Testis (tissue), 3 donors: ENCODE data around the gene HDAC9. TPM values are rescaled to one million over a fixed set of nuclear protein-coding genes. Genes with fewer than 3 reads are reported as not detected.

Experiments used
- DNase-seq: peaks from one replicate; pipeline ENCODE4 v3.0.0-alpha.2; 2019
- H3K27ac ChIP-seq, 2 donors: fragments of 200-600 bp; sonication (generic); one replicate each; pipeline ENCODE4 v1.5.1; 2019
- H3K27me3 ChIP-seq: fragments of 200-600 bp; sonication (generic); one replicate; pipeline ENCODE4 v1.5.1; 2019
- H3K36me3 ChIP-seq: fragments of 200-600 bp; sonication (generic); one replicate; pipeline ENCODE4 v1.5.1; 2017; ENCODE audit warnings: low read depth; ENCODE audit errors: missing control alignments
- H3K4me1 ChIP-seq: fragments of 200-600 bp; sonication (generic); one replicate; pipeline ENCODE4 v1.5.1; 2019
- H3K4me3 ChIP-seq, 2 donors: fragments of 200-600 bp; sonication (generic); one replicate each; pipeline ENCODE4 v1.5.1; 2017 to 2019
- H3K9me3 ChIP-seq: fragments of 200-600 bp; sonication (generic); one replicate; pipeline ENCODE4 v1.5.1; 2017
- CTCF ChIP-seq, 3 experiments: fragments of 450-650 bp in 2 of 3; fragments of 200-600 bp in 1 of 3; sonication (generic) in 1 of 3; IDR thresholded peaks; one replicate each; pipeline ENCODE4 v1.5.1; 2016 to 2019; ENCODE audit warnings: antibody characterized with exemption in 3 of 3, mild to moderate bottlenecking in 2 of 3, moderate library complexity in 1 of 3
- POLR2A ChIP-seq: fragments of 450-650 bp; IDR thresholded peaks from one replicate; pipeline ENCODE4 v1.6.1; 2017; ENCODE audit warnings: antibody characterized with exemption, mild to moderate bottlenecking, moderate library complexity
- WGBS, 2 donors: methylation state at CpG; one replicate each; pipeline ENCODE4 v1.1.5; 2018; 5-methylcytosine and 5-hydroxymethylcytosine counted together
- intact Hi-C: fragments of 100-400 bp; cut with DNase I; formaldehyde crosslinking; loops from one replicate; pipeline ENCODE4 v1.15.1; 2023; ENCODE audit warnings: low total_unique reads
- polyA plus RNA-seq: library from polyadenylated mRNA; stranded (reverse); fragments of 350-450 nt; fragmentation: Illumina TruSeq; extraction: RNeasy Lipid Tissue Mini Kit (QIAGEN cat#74804); gene quantifications from one replicate; pipeline ENCODE4 v1.2.3, GENCODE V29; 2014; ENCODE audit warnings: low read depth, low replicate concordance; ENCODE audit not compliant: insufficient read depth
- total RNA-seq, 2 donors: library from RNA; depleted of rRNA; stranded (reverse); fragments of >200 nt; gene quantifications; one replicate each; pipeline ENCODE4 v1.2.3, GENCODE V29; 2016

The HDAC9 gene
- total and polyA plus RNA-seq, 3 donors from 2014 or later, result 30.6 to 35.5 (median 35.4) TPM

- H3K27ac ChIP-seq, result no peak overlapping the region
- DNase-seq, result no peak
- no peaks in the 10 kb centered on the region for H3K9me3 ChIP-seq
- H3K4me3 ChIP-seq, result no peak overlapping the region
- intact Hi-C loops, result no loop called here
- TF ChIP-seq CTCF (IDR thresholded peaks at IDR 0.05), result no peak
- TF ChIP-seq POLR2A, result no peak
- no peaks in the 10 kb centered on the region for H3K27me3 ChIP-seq
- H3K4me1 ChIP-seq, result no peaks in the 10 kb centered on the region
- H3K36me3 ChIP-seq, result no peaks in the 10 kb centered on the region
- 84 to 95% methylated on average over 6 of the region's 6 CpGs for WGBS, 2 donors
These were observed 350.2 kb downstream of the HDAC9 start for GRCh38 chr7:18845700-18846099.

- no peaks in the 10 kb centered on the region for H3K36me3 ChIP-seq
- DNase-seq, result no peak
- no peak overlapping the region for H3K4me3 ChIP-seq
- no peaks in the 10 kb centered on the region for H3K27me3 ChIP-seq
- H3K4me1 ChIP-seq, result no peaks in the 10 kb centered on the region
- TF ChIP-seq POLR2A (no peak), CTCF (IDR thresholded peaks at IDR 0.05) (no peak)
- no peaks in the 10 kb centered on the region for H3K9me3 ChIP-seq
- no peak overlapping the region for H3K27ac ChIP-seq
- 86% methylated on average over 4 of the region's 4 CpGs for WGBS, 2 donors
- intact Hi-C loops, result no loop called here
These were observed 351.2 kb downstream of the HDAC9 start for GRCh38 chr7:18846765-18847215.

- Histone ChIP-seq H3K27me3 (no peaks in the 10 kb centered on the region), H3K9me3 (no peaks in the 10 kb centered on the region), H3K4me1 (no peaks in the 10 kb centered on the region), H3K27ac (no peak overlapping the region), H3K36me3 (no peaks in the 10 kb centered on the region), H3K4me3 (no peak overlapping the region)
- 60 to 74% methylated on average over 1 of the region's 1 CpG for WGBS, 2 donors
- TF ChIP-seq POLR2A (no peak), CTCF (IDR thresholded peaks at IDR 0.05) (no peak)
- DNase-seq, result no peak
- intact Hi-C loops, result no loop called here
These were observed 353.6 kb downstream of the HDAC9 start for GRCh38 chr7:18849130-18849529.

- Histone ChIP-seq H3K27ac (no peak overlapping the region), H3K4me3 (no peak overlapping the region), H3K36me3 (no peaks in the 10 kb centered on the region), H3K9me3 (no peaks in the 10 kb centered on the region), H3K27me3 (no peaks in the 10 kb centered on the region), H3K4me1 (no peaks in the 10 kb centered on the region)
- intact Hi-C loops, result no loop called here
- 62% methylated on average over 4 of the region's 4 CpGs for WGBS, 2 donors
- no peak for TF ChIP-seq CTCF (IDR thresholded peaks at IDR 0.05)
- no peak for TF ChIP-seq POLR2A
- no peak for DNase-seq
These were observed 360.2 kb downstream of the HDAC9 start for GRCh38 chr7:18855796-18856195.

- Histone ChIP-seq H3K27ac (no peak overlapping the region), H3K4me1 (no peaks in the 10 kb centered on the region), H3K27me3 (no peaks in the 10 kb centered on the region), H3K36me3 (no peaks in the 10 kb centered on the region), H3K9me3 (no peaks in the 10 kb centered on the region), H3K4me3 (no peak overlapping the region)
- no peak for DNase-seq
- no peak for TF ChIP-seq POLR2A
- WGBS, 2 donors, result 80 to 98% methylated on average over 3 of the region's 3 CpGs
- intact Hi-C loops, result no loop called here
These were observed 362.7 kb downstream of the HDAC9 start for GRCh38 chr7:18858232-18858631.
